Measurements from ENCODE around the gene R3HDM4.
A peak's percentile ranks its signal among the peaks of the same experiment; 100 is the strongest.
"Not testable (repeated sequence)": the region's sequence is repeated elsewhere in the genome, so short reads cannot be mapped to it uniquely, and the experiment has no call there.

The R3HDM4 gene

GRCh38 chr19:853614-854220 is 59.3 kb downstream of the R3HDM4 start:
- not testable (repeated sequence) for DNase-seq

GRCh38 chr19:853014-853585 is 59.9 kb downstream of the R3HDM4 start:
- no peak for DNase-seq

GRCh38 chr19:852136-853013 is 60.6 kb downstream of the R3HDM4 start, which contains the start of gene ELANE:
ELANE (plus strand) TSS chr19:852303; CDS start chr19:852329, 26 bp downstream.
- DNase-seq = no peak

- DNase-seq = no peak
Measured at GRCh38 chr19:850979-851335, 62.1 kb downstream of the R3HDM4 start.

- peak; percentile 44 for DNase-seq
Measured at GRCh38 chr19:850221-850978, 62.6 kb downstream of the R3HDM4 start.

GRCh38 chr19:849195-849594 is 63.8 kb downstream of the R3HDM4 start:
- DNase-seq = not testable (repeated sequence)

- no peak for DNase-seq
Measured at GRCh38 chr19:848386-848921, 64.6 kb downstream of the R3HDM4 start.
